ENCODE results near the gene SPATA16. TPM values are rescaled to one million over a fixed set of nuclear protein-coding genes. Genes with fewer than 3 reads are reported as not detected.

SPATA16 gene
- total and polyA plus RNA-seq, 2 donors (not counting 3 experiments of a cell fraction or from before 2014, with no cell fraction given), result not detected

- H3K4me2 ChIP-seq (ENCODE audit: insufficient read depth, low read length), result no peak overlapping the region
- DNase-seq (ENCODE audit: low read depth, low spot score), result no peak
- no peaks in the 10 kb centered on the region for H3K36me3 ChIP-seq (ENCODE audit: control insufficient read depth in 2 of 2, extremely low read depth in 1 of 2, insufficient read depth in 2 of 2, low read length in 2 of 2)
- POLR2A ChIA-PET, result no interaction called here
- no peaks in the 10 kb centered on the region for H3K9me3 ChIP-seq (replicated peaks; ENCODE audit: control insufficient read depth, insufficient read depth, low read length)
- no peak overlapping the region for H2AFZ ChIP-seq (ENCODE audit: low read depth, low read length)
- no peak overlapping the region for H3K4me3 ChIP-seq (replicated peaks in 1 of 3; ENCODE audit: insufficient read depth in 1 of 3, low read depth in 1 of 3, low read length in 3 of 3)
- H3K27me3 ChIP-seq (ENCODE audit: control insufficient read depth in 2 of 2, insufficient read depth in 2 of 2, low read length in 2 of 2), result no peaks in the 10 kb centered on the region
- no TSS peak for BruUV-seq (replicated peaks)
- CTCF ChIA-PET, result interaction anchor here (0.8 kb wide), 1 partner anchor 9 kb away, joined by 4 read pairs; no protein-coding TSS in a partner anchor
- no peaks in the 10 kb centered on the region for H3K79me2 ChIP-seq (ENCODE audit: control insufficient read depth, insufficient read depth, low read length)
- no peaks in the 10 kb centered on the region for H3K4me1 ChIP-seq (ENCODE audit: control insufficient read depth, extremely low read depth, insufficient read depth, low read length)
- no peaks in the 10 kb centered on the region for H4K20me1 ChIP-seq (replicated peaks; ENCODE audit: control insufficient read depth, extremely low read depth, insufficient read depth, low read length)
- H3K9ac ChIP-seq (replicated peaks; ENCODE audit: extremely low read depth, insufficient read depth, low read length), result no peak overlapping the region
- H3K9me1 ChIP-seq (replicated peaks; ENCODE audit: control insufficient read depth, extremely low read depth, insufficient read depth, low read length), result no peaks in the 10 kb centered on the region
- no peak overlapping the region for H3K27ac ChIP-seq (ENCODE audit: insufficient read depth, low read depth, low read length)
- dilution Hi-C loops (cut with MboI; ENCODE audit: extremely low pct_ligation_motif_present, low sequenced_read_pairs) (no loop called here), intact Hi-C loops (cut with micrococcal nuclease) (no loop called here)
- FAIRE-seq, result no peak
- TF ChIP-seq POLR2AphosphoS5 (IDR thresholded peaks at IDR 0.05; ENCODE audit: insufficient read depth, low read depth, low read length) (no peak), FOS (IDR thresholded peaks at IDR 0.05; ENCODE audit: borderline replicate concordance, insufficient read depth, low read length) (no peak), GATA2 (IDR thresholded peaks at IDR 0.05; ENCODE audit: insufficient read depth, insufficient read length, low read depth, low read length) (no peak)
Measured at GRCh38 chr3:172993412-172993811, 147.6 kb downstream of the SPATA16 start.

GRCh38 chr3:172991424-172991996 lies 149.5 kb downstream of the SPATA16 start:
- H3K36me3 ChIP-seq (ENCODE audit: control insufficient read depth in 2 of 2, extremely low read depth in 1 of 2, insufficient read depth in 2 of 2, low read length in 2 of 2), result no peaks in the 10 kb centered on the region
- ChIA-PET CTCF (interaction anchor here (1.2 kb wide), 1 partner anchor 53 kb away, joined by 3 read pairs; no protein-coding TSS in a partner anchor), POLR2A (no interaction called here)
- no peak overlapping the region for H2AFZ ChIP-seq (ENCODE audit: low read depth, low read length)
- H3K4me3 ChIP-seq (replicated peaks in 1 of 3; ENCODE audit: insufficient read depth in 1 of 3, low read depth in 1 of 3, low read length in 3 of 3), result no peak overlapping the region
- intact Hi-C loops (cut with micrococcal nuclease), result no loop called here
- no peak overlapping the region for H3K27ac ChIP-seq (ENCODE audit: insufficient read depth, low read depth, low read length)
- H3K9ac ChIP-seq (replicated peaks; ENCODE audit: extremely low read depth, insufficient read depth, low read length), result no peak overlapping the region
- DNase-seq (ENCODE audit: low read depth, low spot score), result no peak
- H3K79me2 ChIP-seq (ENCODE audit: control insufficient read depth, insufficient read depth, low read length), result no peaks in the 10 kb centered on the region
- dilution Hi-C loops (cut with MboI; ENCODE audit: extremely low pct_ligation_motif_present, low sequenced_read_pairs), result no loop called here
- no peaks in the 10 kb centered on the region for H4K20me1 ChIP-seq (replicated peaks; ENCODE audit: control insufficient read depth, extremely low read depth, insufficient read depth, low read length)
- no TSS peak for BruUV-seq (replicated peaks)
- no peaks in the 10 kb centered on the region for H3K4me1 ChIP-seq (ENCODE audit: control insufficient read depth, extremely low read depth, insufficient read depth, low read length)
- FAIRE-seq, result no peak
- no peaks in the 10 kb centered on the region for H3K9me1 ChIP-seq (replicated peaks; ENCODE audit: control insufficient read depth, extremely low read depth, insufficient read depth, low read length)
- H3K9me3 ChIP-seq (replicated peaks; ENCODE audit: control insufficient read depth, insufficient read depth, low read length), result no peaks in the 10 kb centered on the region
- H3K27me3 ChIP-seq (ENCODE audit: control insufficient read depth in 2 of 2, insufficient read depth in 2 of 2, low read length in 2 of 2), result no peaks in the 10 kb centered on the region
- no peak overlapping the region for H3K4me2 ChIP-seq (ENCODE audit: insufficient read depth, low read length)
- TF ChIP-seq FOS (IDR thresholded peaks at IDR 0.05; ENCODE audit: borderline replicate concordance, insufficient read depth, low read length) (no peak), JUN (IDR thresholded peaks at IDR 0.05; ENCODE audit: borderline replicate concordance, insufficient read depth, insufficient read length, low read depth) (no peak), GATA2 (IDR thresholded peaks at IDR 0.05; ENCODE audit: insufficient read depth, insufficient read length, low read depth, low read length) (no peak), POLR2AphosphoS5 (IDR thresholded peaks at IDR 0.05; ENCODE audit: insufficient read depth, low read depth, low read length) (no peak), CTCF (IDR thresholded peaks at IDR 0.05; ENCODE audit: extremely low read depth in 1 of 2, insufficient read depth in 1 of 2, low read depth in 1 of 2, low read length in 2 of 2) (no peak), POLR2A (IDR thresholded peaks at IDR 0.05; ENCODE audit: low read depth, low read length) (no peak), MAX (IDR thresholded peaks at IDR 0.05; ENCODE audit: insufficient read depth, insufficient read length) (no peak), EZH2 (IDR thresholded peaks at IDR 0.05; ENCODE audit: borderline replicate concordance, low read depth, low read length, severe bottlenecking) (no peak), MYC (IDR thresholded peaks at IDR 0.05; ENCODE audit: low read depth, low read length) (no peak)
